SU-DHL-6 (cell line): ENCODE results near the gene MIDN.

ENCODE experiments used
- H2AFZ ChIP-seq: fragments of 200-600 bp; sonication (generic); 2 replicates; pipeline ENCODE4 v1.6.1; 2014; ENCODE audit warnings: low read depth, mild to moderate bottlenecking, moderate library complexity, mixed read lengths, antibody characterized with exemption, low read length; ENCODE audit not compliant: severe bottlenecking
- H3F3A ChIP-seq: fragments of 200-600 bp; shearing (Covaris generic); 2 replicates; pipeline ENCODE4 v1.6.0; 2016; ENCODE audit warnings: antibody characterized with exemption, mild to moderate bottlenecking; ENCODE audit not compliant: insufficient read depth
- H3K27ac ChIP-seq: fragments of 200-600 bp; sonication (generic); 2 replicates; pipeline ENCODE4 v1.5.1; 2016; ENCODE audit warnings: low read depth, mild to moderate bottlenecking, low read length, moderate library complexity, mixed read lengths
- H3K27me3 ChIP-seq: fragments of 200-600 bp; sonication (generic), shearing (Covaris generic); 2 replicates; pipeline ENCODE4 v1.6.0; 2014; ENCODE audit warnings: mild to moderate bottlenecking, low read length
- H3K36me3 ChIP-seq: fragments of 200-600 bp; sonication (generic); 2 replicates; pipeline ENCODE4 v1.6.1; 2014; ENCODE audit warnings: mild to moderate bottlenecking, low read length, mixed read lengths
- H3K4me2 ChIP-seq: fragments of 300-600, 200-600 bp; shearing (Covaris generic), sonication (generic); 2 replicates; pipeline ENCODE4 v1.6.0; 2014; ENCODE audit warnings: low read length, low read depth, mild to moderate bottlenecking; ENCODE audit not compliant: poor library complexity, severe bottlenecking
- H3K4me3 ChIP-seq: fragments of 200-600 bp; sonication (generic); 2 replicates; pipeline ENCODE4 v1.5.1; 2014; ENCODE audit warnings: antibody characterized with exemption, low read length, mild to moderate bottlenecking, mixed read lengths; ENCODE audit not compliant: insufficient read depth, poor library complexity, severe bottlenecking
- H3K79me2 ChIP-seq: fragments of 200-600 bp; sonication (generic); 2 replicates; pipeline ENCODE4 v1.6.1; 2014; ENCODE audit warnings: mild to moderate bottlenecking, low read length, moderate library complexity; ENCODE audit not compliant: insufficient read depth
- H3K9ac ChIP-seq: fragments of 200-600 bp; sonication (generic); 2 replicates; pipeline ENCODE4 v1.7.0; 2014; ENCODE audit warnings: mild to moderate bottlenecking, low read length
- H3K9me2 ChIP-seq: fragments of 200-600 bp; sonication (generic); replicated peaks from 2 replicates; pipeline ENCODE4 v1.6.1; 2014; ENCODE audit warnings: low read length; ENCODE audit not compliant: insufficient read depth
- H3K9me3 ChIP-seq: fragments of 200-600 bp; sonication (generic); 2 replicates; pipeline ENCODE4 v1.6.1; 2014; ENCODE audit warnings: low read length, mixed read lengths; ENCODE audit not compliant: insufficient read depth
- H4K20me1 ChIP-seq: fragments of 200-600 bp; sonication (generic); 2 replicates; pipeline ENCODE4 v1.6.1; 2014; ENCODE audit warnings: low read depth, mild to moderate bottlenecking, antibody characterized with exemption, low read length, moderate library complexity, mixed read lengths
- EZH2phosphoT487 ChIP-seq: fragments of 200-600 bp; sonication (generic), shearing (Covaris generic); conservative IDR thresholded peaks from 2 replicates; pipeline ENCODE4 v1.6.1; 2018; ENCODE audit warnings: mild to moderate bottlenecking, antibody characterized with exemption, low read length, moderate library complexity, mixed read lengths
- TF ChIP-seq, protein P1 (sequence below): fragments of 200-600 bp; sonication (generic); IDR thresholded peaks from one replicate; pipeline ENCODE4 v1.5.1; 2017; ENCODE audit warnings: antibody characterized with exemption, mild to moderate bottlenecking, low read length, moderate library complexity; ENCODE audit not compliant: insufficient read depth, poor library complexity, severe bottlenecking

MIDN gene

DNA sequence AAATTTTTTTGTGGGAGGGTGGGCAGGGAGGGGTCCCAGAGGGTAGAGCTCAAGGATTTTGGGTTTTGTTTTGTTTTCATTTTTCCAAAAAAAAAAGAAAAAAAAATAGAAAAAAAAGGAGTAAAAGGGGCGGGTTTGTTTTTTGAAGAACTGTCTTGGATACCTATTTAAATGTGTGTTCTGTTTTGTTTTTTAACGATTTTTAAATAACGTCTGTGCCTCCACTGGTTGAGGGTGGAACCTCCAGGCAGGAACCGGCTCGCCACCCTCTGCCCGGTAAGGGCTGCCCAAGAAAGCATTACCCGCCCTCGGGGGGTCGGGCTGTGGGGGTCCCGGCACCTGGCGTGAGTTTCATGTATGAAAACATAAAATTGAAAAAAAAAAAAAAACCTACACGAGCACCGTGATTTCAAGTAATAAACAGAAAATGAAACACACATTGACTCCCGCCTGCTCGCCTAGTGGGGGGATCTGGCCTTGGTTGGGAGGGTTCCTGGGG lies 10.4 kb downstream of the MIDN start:
- peaks cover under 1% of the 10 kb centered on the region; the same call in 1 of the 2 replicates for H3K79me2 ChIP-seq

DNA sequence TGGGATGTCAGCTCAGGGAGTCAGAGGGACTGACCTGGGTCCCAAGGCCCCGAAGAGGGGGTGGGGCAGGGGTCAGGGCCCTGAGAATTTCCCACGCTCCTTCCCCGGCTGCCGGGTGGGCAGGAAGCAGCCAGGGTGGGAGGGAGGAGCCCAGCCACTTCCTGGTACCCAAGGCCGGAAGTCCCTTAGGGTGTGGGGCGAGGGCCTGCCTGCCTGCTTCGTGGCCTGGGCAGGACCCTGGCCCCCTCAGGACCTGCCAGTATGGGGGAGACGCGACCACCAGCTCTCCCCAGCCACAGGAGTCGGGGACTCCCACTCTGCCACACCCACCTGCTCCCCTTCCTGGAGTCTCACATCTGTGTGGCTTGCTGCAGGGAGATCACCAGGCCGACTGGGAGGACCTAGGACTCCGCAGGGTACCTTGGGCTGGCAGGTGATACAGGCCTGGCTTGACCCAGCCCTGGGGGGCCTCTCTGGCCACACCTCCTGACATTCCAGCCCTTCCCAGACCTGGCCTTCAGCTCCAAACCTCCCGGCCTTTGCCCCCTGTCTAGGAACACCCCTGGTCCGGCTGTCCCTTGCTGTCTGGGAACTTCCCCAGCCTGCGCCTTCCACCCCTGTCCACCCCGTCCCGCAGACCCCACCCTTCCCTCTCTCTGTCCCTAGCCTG lies 11.0 kb downstream of the MIDN start:
- H3K9ac ChIP-seq: peak overlapping the region; percentile 56
- H3K9me2 ChIP-seq: no peaks in the 10 kb centered on the region
- H3F3A ChIP-seq: peaks cover 55% of the 10 kb centered on the region
- no peaks in the 10 kb centered on the region for H3K79me2 ChIP-seq
- TF ChIP-seq EZH2phosphoT487: no peak
- TF ChIP-seq, protein P1, sequence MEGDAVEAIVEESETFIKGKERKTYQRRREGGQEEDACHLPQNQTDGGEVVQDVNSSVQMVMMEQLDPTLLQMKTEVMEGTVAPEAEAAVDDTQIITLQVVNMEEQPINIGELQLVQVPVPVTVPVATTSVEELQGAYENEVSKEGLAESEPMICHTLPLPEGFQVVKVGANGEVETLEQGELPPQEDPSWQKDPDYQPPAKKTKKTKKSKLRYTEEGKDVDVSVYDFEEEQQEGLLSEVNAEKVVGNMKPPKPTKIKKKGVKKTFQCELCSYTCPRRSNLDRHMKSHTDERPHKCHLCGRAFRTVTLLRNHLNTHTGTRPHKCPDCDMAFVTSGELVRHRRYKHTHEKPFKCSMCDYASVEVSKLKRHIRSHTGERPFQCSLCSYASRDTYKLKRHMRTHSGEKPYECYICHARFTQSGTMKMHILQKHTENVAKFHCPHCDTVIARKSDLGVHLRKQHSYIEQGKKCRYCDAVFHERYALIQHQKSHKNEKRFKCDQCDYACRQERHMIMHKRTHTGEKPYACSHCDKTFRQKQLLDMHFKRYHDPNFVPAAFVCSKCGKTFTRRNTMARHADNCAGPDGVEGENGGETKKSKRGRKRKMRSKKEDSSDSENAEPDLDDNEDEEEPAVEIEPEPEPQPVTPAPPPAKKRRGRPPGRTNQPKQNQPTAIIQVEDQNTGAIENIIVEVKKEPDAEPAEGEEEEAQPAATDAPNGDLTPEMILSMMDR: no peak
- no peaks in the 10 kb centered on the region for H3K9me3 ChIP-seq
- no peaks in the 10 kb centered on the region for H3K36me3 ChIP-seq
- H3K4me3 ChIP-seq: peak overlapping the region; percentile 32
- H3K27me3 ChIP-seq: no peaks in the 10 kb centered on the region
- H2AFZ ChIP-seq: peak overlapping the region; percentile 8
- peak overlapping the region; percentile 91 for H3K27ac ChIP-seq
- no peaks in the 10 kb centered on the region for H4K20me1 ChIP-seq
- H3K4me2 ChIP-seq: peak overlapping the region; percentile 70

More for the DNA sequence above, 10.4 kb downstream of the MIDN start:
- no peaks in the 10 kb centered on the region for H3K27me3 ChIP-seq
- H3K4me2 ChIP-seq: peak overlapping the region; percentile 70
- peak overlapping the region; percentile 8 for H2AFZ ChIP-seq
- no peaks in the 10 kb centered on the region for H3K36me3 ChIP-seq
- H3K4me3 ChIP-seq: peak overlapping the region; percentile 32
- no peak for TF ChIP-seq EZH2phosphoT487
- TF ChIP-seq, protein P1: no peak
- H3K9ac ChIP-seq: peak overlapping the region; percentile 56
- H4K20me1 ChIP-seq: no peaks in the 10 kb centered on the region
- H3K27ac ChIP-seq: peak overlapping the region; percentile 91
- no peaks in the 10 kb centered on the region for H3K9me3 ChIP-seq
- H3K9me2 ChIP-seq: no peaks in the 10 kb centered on the region
- peaks cover 49% of the 10 kb centered on the region for H3F3A ChIP-seq

DNA sequence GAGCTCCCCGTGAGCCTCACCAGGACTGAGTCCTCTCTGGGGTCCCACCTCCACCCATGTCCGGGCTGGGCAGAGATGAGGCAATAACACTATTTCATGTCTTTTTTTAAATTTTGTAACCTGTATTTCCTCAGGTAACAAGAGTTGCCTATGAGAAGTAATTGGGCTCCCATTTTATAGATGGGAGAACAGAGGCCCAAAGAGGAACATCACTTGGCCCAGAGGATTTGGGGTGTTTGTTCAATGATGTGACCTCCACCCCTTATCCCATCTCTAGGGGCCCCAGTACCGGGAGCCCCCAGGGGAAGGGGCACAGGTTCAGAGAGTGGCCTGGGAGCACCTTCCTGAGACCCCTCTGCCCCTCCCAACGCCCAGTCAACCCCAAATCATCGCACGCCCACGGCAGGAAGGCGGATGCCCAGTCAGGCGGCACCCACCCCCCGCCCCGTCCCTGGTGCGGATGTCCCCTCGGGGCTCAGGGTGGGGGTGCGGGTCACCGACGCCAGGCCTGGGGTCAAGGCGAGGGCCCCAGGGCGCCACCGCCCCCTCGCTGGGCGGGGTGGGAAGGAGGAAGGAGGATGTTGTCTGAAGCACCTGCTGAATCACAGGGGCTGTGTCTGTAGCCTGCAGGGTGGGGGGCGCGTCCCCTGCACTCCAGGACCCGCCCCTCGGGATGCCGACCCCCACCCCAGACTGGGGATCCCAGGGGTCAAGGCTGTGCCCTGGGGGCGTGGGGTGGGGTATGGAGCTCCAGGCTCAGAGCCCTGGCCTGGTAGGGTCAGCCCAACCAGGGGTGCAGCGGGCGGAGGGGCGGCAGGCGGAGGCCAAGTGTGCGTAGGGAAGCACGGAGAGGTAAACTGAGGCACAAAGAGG lies 11.7 kb downstream of the MIDN start:
- peaks cover 63% of the 10 kb centered on the region for H3F3A ChIP-seq

More for the DNA sequence above, 11.7 kb downstream of the MIDN start:
- H3K27me3 ChIP-seq: no peaks in the 10 kb centered on the region
- no peaks in the 10 kb centered on the region for H3K36me3 ChIP-seq
- H3K27ac ChIP-seq: peak overlapping the region; percentile 91
- H3K9me2 ChIP-seq: no peaks in the 10 kb centered on the region
- H3K4me2 ChIP-seq: peak overlapping the region; percentile 70
- H3K79me2 ChIP-seq: no peaks in the 10 kb centered on the region
- TF ChIP-seq EZH2phosphoT487: no peak
- TF ChIP-seq, protein P1: no peak
- peak overlapping the region; percentile 56 for H3K9ac ChIP-seq
- H3K4me3 ChIP-seq: peak overlapping the region; percentile 39
- no peaks in the 10 kb centered on the region for H4K20me1 ChIP-seq
- no peaks in the 10 kb centered on the region for H3K9me3 ChIP-seq
- no peak overlapping the region for H2AFZ ChIP-seq
